GM18502 (cell line): ENCODE results near the gene BEGAIN.

Source experiments
- ATAC-seq: cut with Tn5 transposase; IDR thresholded peaks from one replicate; pipeline ENCODE4 v1.9.1; 2021; ENCODE audit warnings: mild to moderate bottlenecking; ENCODE audit not compliant: unreplicated experiment, poor library complexity

BEGAIN gene

DNA sequence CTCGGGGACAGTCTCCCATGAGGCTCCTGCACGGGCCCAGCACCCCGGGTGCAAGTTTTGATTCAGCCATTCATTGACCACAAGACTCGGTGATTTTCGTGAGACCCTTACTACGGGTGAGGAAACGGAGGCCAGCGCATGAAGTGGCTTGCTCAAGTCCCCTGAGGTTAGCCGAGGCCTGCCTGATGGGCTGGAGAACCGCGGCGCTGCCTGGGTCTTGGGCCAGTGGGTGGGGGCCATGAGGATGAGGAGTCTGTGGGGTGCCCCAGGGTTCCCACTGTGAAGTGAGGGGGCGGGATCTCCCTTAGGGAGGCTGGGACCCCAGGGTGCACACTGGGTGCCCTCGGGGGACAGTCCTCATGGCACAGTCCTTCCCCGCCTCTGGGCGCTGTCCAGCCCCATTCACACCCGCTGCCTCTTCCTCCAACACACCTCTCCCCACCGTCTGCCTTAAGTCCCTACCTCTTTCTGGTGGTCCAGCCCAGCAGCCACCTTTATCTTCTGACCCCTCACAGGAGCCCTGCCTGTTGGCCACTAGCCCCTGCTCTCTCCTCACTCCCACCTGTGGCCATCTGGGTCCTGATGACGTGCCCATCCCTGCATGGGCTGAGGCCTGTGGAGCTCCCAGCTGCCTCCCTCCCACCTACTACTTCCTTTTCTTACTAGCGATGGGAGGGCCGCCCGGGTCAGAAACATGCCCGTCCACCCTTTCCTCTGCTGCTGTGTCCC, 16.3 kb downstream of the BEGAIN start:
- no peak for ATAC-seq

DNA sequence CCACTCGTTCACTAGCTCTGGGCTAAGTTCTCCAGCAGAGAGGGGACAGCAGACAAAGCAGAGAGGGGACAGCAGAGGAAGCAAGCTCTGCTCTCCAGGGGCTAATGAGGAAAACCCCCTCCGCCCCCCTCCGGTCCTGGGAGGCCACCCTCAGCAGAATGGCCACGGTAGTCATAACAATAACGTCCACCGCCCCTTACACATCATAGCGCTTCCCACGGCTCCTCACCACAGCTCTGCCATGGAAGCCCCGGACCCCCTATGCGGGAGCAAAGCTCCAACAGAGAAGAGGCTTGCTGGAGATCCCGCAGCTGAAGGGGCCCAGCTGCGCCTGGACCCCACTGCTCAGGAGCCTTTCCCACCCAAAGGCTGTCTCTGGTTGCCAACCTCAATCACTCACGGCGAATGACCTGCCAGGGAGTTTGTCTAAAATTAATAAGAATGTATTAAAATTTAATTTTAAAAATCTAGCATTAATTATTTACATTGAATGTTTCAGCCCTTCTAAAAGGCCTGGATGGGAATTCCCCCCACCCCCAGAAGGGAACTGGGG, 17.4 kb downstream of the BEGAIN start:
- ATAC-seq = no peak

DNA sequence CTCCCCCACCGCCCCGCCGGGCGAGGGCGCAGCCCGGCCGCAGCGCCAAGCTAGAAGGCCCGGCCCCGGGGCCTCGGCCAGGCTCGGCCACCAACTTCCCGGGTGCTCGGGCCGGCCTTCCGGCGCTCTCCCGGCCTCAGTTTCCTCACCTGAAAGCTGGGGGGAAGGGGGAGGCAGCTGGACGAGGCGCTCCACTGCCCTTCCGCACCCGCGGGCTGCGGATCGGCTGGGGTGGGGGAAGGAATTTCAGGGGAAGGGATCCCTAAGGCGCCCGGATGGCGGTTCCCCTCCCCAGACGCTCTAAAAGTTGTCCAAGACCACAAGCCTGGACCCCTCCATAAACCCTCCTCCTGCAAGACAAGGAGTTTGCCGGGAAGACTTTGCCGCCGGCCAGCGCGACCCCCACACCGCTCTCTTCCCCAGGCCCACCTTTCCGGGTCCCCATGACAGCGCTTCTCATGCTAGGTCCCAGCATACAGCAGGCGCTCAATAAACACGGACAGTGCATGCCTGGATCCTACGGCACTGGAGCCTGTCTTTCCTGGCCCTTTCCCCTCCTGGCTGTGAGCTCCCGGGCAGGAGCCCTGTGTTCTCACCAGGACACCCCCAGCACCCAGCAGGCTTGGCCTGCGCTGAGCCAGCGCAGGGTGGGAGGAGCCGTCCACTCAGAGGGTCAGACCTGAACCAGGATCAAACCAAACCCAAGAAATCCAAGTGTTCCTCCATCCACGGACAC, 18.1 kb downstream of the BEGAIN start:
- no peak for ATAC-seq

DNA sequence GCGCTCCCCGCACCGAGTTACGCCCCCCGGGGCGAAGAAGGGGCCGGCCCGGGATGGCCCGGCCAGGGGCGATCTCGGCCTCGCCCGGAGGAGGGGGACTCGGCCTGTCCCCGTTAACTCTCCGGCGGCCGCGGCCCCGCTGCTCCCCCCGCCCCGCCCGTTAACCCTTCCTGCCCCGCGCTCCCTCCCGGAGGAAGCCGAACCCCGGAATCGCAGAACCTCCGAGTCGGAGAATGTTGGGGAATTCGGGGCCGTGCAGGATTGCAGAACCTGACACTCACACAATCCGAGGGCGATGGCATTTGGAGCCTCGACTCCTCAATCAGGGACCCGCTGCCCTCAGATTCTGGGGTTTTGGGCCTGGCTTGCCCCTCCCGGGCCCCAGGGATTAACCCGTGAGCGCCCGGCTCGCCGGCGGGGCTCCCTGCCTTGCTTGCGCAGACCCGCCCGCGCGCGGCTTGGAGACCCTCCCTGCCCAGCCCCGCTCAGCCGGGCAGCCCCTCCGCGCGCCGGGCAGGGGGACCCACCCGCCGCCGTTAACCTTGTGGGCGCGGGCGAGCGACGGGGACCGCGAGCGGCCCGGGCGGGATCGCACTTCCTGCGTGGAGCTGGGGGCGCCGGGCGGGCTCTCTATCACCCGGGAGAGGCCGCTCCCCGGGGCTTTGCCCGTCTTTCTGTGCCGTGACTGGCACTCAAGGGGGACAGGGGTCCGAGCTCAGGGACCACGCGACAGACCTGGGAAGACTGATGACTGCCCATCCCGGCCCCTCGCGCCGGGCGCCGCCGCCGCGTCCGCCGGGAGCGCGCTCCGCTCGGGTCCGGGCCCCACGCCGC, 18.8 kb downstream of the BEGAIN start:
- no peak for ATAC-seq

DNA sequence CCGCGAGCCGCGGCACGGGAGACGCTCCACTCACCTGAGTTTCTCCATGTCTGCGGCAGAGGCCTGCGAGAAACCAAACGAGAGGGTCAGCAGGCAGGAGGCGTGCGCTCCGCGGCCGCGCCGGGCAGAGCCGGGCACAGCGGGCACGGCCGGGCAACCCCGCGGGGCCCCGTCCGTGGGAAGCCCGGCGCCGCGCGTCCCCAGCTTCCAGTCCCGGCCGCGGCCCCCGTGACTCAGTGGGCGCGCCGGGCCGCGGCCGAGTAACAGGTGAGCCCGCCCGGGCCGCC, 19.4 kb downstream of the BEGAIN start:
- no peak for ATAC-seq

DNA sequence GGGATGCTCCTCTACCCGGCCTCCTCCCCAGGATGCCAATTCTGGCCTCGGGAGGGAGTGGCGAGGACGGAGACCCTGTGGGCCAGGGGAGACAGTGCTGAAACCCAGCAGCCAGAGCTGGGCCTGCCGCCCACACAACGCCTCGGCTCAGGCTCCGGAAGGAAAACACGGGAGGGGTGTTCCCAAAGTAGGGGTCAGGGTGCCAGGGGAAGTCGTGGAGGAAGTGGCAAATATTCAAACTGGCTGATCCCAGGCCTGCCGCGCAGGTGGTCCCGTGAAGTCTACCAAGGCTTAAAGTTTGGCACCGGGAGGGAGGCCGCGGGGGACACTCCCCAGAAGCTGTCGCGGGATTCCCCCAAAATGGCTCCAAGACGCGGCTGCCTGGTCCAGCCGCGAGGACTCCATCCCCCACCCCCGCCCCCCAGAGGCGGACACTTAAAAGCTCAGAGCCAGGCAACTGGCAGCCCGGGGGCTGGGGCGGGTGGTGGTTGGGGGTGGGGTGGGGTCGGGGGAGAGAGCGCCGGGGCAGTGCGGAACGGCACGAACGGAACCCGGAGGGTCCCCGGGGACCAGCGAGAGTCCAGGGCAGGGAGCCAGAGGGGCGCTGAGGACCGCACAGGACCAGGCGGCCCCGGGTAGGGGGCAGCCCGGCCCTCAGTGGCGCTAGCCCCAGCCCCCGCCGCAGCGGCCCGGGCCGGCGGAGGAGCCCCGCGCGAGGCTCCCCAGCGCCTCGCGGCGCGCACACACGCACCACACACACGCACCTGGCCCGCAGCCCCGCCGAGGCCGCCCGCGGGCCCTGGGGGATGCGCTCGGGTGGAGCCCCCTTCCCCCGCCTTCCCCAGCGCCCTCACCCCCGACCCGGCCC, 20.0 kb downstream of the BEGAIN start:
- ATAC-seq = no peak

DNA sequence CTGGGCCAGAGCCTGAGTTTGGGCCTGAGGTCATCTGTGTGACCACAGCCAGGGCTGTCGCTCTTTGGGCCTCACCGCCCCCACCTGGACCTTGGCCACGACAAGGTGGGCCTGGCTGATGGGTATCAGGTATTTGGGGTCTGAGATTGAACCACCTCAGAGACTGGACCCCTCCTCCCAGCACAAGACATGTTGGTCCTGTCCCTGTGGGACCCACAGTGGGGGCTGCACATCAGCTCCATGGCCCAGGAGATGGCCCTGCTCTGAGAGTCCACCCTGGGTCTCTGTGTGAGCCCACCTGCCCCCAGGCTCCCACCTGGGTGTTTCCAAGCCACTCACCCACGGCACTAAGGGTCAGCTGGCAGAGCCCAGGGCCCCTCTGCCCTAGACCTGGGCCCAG, 20.6 kb downstream of the BEGAIN start:
- no peak for ATAC-seq

DNA sequence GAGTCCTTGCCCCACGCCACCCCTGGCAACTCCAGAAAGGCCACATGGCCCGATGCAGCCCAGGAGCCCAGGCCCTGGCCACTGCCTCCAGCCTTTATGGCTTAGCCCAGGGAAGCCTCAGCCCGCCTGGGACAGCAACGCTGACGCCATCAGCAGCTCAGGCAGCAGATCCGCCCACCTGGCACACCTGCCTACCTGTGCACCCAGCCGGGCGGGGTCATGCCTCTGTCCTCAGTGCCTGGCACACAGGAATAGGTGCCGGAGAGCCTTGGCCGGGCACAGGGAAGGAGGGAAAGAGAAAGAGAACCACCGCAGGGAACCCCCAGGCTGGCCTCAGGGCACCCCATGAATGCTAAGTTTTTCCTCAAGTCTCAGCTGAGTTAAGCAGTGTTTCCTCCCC, 21.1 kb downstream of the BEGAIN start:
- ATAC-seq = no peak

DNA sequence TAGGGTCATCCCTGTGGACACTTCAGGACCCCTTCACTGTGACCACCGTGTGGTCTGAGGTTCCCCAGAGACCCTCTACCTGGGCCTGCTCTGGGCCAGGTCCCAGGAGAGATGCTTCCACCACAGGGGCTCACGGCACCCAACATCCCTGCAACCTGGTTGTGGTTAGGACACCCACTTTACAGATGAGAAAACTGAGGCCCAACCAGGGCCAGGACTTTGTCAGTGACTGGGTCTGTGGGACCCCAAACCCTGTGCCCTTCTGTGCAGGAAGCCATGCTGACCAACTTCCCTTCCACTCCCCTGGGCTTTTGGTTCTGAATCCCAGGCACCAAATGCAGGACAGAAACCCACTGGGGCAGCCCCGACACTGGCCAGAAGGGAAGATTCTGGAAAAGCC, 21.6 kb downstream of the BEGAIN start:
- ATAC-seq = no peak

DNA sequence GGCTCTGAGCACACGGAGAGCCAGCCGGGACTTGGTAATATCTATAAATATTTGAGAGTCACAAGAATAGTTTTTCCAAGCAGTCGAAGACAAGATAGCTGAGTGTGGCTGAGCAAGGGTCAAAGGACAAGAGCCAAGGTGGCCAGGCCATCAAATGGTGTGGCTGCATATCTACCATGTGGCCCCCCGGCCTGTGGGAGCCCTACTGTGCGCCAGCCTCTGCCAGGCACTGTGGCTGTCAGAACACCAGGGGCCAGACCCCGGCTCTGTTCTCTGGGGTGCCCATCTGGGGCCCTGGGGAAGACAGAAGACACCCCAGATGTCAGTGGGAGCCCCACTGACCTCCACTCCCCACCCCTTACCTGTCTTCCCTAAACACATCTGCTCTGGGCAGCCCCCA, 22.7 kb downstream of the BEGAIN start:
- no peak for ATAC-seq

DNA sequence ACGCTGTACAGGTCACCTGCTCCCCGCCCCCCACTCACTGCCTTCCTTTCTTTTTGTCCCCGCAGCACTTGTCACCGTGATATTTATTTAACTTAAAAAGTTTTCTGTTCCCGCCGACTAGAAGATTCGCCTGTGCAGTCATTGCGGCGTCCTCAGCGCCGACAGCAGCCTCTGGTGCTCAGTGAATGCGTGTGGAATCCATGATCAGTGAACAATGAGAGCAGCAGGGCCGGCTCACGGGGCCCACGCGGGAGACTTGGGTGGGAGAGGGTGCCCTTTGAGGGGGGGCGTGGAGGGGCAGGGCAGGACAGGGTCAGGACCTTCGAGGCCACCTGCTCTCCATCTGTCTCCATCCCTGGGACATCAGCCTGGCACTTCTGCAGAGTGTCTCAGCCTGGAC, 24.5 kb downstream of the BEGAIN start:
- ATAC-seq = no peak

DNA sequence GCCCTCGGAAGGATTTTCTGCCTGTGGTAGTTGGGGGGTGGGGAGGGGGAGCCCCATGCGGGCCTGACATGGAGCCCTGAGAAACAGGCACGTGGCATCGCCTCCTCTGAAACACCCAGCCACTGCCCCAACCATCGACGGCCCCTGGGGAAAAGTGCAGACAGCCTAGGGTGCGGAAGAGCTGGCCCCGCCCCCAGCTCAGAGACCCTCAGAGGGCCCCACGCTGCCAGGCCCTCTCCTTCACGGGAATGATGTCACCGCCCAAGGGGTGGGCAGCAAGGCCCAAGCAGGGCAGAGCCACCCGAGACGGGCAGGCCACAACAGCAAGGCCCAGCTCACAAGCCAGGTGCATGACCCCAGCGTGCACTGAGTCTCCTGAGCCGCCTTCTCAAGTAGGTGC, 26.2 kb downstream of the BEGAIN start:
- no peak for ATAC-seq

DNA sequence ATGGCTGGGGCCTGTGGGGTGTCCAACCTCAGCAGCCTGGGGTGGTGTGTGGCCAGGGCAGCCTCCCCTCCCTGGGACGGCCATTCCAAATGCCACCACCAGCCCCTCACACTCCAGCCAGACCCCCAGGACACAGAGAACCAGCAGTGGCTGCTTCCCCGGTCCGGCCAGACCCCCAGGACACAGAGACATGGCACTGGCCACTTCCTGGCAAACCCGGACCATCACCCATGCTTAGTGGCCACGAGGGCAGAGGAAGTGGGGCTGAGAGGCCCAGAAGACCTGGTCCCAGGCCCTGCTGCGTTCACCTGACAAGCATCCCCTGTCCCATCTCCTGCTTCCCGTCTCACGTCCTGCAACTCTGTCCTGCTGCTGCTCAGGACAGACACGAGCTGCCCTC, 26.7 kb downstream of the BEGAIN start:
- ATAC-seq = no peak

DNA sequence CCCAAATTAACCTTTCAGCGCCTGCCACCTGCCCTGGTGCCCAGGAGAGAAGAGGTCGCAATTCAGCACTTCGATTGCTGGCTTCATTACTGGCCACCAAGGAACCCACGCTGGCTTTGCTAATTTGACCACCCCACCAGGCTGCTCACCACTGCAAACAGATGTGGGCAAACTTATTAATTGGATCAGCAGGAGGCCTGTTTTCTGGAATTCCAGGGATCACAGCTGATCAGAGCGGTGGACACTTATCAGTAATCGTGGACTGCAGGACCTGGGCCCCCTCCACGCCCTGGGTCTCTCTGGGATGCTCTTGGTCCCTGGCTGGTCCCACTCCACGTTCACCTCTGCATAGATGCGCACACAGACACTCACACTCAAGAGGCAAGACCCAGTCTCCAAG, 27.8 kb downstream of the BEGAIN start:
- ATAC-seq = no peak

DNA sequence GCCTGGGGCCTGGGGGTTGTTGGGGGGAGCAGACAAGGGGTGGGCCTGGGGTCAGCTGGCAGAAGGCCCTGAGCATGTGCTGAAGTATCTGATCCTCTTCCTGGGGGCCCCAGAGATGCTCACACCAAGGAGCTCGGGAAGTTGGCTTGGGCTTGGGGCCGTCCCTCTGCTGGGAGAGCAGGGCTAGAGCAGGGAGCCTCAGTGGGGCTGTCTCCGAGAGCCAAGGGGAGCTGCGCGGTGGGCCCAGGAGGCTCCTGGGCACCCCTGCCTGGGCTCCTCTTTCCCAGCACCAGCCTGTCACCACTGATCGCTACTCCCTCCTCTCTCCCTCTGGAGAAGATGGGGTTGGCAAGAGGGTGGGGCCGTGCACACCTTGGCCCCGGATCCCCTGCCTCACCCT, 28.3 kb downstream of the BEGAIN start:
- ATAC-seq = no peak

DNA sequence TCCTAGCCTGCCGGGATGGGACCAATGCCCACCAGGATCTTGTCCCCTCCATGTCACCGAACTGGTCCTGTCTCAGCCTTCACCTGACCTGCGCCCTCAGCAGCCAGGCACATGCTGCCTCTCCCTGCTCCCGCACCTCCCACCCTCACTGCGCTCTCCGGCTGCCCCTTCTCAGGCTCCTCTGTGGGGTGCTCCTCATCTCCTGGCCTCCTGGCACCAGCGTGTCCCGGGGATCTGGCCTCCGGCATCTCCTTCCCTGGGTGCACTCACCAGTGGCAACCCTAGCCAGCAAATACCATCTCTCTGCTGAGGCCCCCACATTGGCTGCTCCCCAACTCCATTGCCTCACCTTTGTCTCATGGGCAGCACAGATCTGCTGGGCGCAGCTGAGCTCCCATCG, 29.0 kb downstream of the BEGAIN start:
- ATAC-seq = no peak

DNA sequence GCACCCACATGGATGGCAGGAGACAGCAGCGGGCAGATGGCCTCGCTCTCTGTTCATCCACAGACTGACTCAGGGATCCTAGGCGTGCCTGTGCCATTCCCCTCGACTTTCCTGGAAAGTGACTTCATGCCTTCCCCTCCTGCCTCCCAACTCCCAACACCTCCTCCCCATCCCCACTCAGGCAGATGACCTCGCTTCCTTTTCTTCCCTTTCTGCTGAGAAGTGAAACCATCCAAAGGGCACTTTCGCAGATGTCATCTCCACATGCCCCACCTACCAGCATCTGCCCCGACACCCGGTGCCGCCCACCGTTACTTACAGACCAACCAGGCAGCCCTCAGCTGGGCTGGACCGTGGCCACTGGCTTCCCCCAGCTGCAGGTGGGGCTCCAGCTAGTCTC, 29.6 kb downstream of the BEGAIN start:
- no peak for ATAC-seq

DNA sequence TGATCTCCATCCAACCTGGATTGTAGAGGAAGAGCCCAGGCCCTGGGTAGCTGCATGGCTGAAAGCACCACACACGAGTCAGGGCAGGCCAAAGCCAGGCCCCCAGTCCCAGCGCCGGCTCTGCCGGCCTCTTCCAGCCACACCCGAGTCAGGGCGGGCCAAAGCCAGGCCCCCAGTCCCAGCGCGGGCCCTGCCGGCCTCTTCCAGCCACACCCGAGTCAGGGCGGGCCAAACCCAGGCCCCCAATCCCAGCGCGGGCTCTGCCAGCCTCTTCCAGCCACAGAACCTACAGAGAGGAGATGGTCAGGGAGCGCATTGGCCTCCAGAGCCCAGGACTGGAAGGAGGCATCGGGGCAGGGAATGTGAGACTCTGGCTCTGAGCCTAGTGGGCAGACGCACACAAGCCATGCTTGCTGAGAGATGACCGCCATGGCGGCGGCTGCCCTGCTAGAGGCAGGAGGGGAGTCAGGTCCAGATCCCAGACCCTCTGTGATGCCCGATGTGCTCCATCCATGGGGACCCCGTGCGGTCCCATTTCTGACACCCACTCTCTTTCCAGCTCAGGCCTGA, 30.2 kb downstream of the BEGAIN start:
- ATAC-seq = no peak

DNA sequence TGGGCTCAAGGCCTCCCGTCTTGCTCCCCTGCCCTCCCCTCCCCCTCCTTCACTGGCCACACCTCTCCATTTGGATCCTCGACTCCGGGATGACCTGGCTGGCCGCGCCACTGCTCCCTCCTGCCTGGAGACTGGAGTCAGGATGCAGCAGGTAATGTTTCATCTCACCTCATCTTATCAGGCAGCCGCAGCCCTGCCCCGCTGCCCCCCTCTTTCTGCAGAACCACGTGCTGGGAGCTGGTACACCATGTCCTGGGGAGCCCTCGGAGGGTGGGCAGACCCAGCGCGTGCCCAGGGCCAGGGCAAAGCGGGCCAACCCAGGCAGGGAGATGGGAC, 31.1 kb downstream of the BEGAIN start:
- no peak for ATAC-seq
